PC-9 (cell line): Measurements from ENCODE around the gene TAGLN2. TPM values are rescaled to one million over a fixed set of nuclear protein-coding genes. Genes with fewer than 3 reads are reported as not detected.

Experiments
- BruUV-seq: library from RNA; stranded (reverse); fragments of 400-500 nt; replicated peaks from 2 replicates; lab custom pipeline; 2021; lab: Mats Ljungman, UMichigan
- CTCF ChIA-PET: fragments of 300-600 bp; sonication (Branson Sonifier 250); formaldehyde crosslinking; loops from one replicate; lab custom pipeline; 2022; ENCODE audit warnings: antibody characterized with exemption; lab: Charles Lee
- POLR2A ChIA-PET: fragments of 300-600 bp; sonication (Branson Sonifier 250); formaldehyde crosslinking; loops from one replicate; lab custom pipeline; 2022; ENCODE audit warnings: antibody characterized with exemption; ENCODE audit not compliant: unreplicated experiment; lab: Charles Lee
- DNase-seq, 2 experiments: peaks; one replicate each; pipeline versions ENCODE4 v3.0.0 to v3.0.0-alpha.2; 2015 to 2022; ENCODE audit warnings: mixed read lengths in 1 of 2
- H2AFZ ChIP-seq: fragments of 200-600 bp; sonication (generic); 2 replicates; pipeline ENCODE4 v1.8.1; 2017; ENCODE audit warnings: antibody characterized with exemption
- H3F3A ChIP-seq: fragments of 200-600 bp; sonication (generic); 2 replicates; pipeline ENCODE4 v1.8.1; 2017; ENCODE audit warnings: antibody characterized with exemption, mild to moderate bottlenecking, low read depth; ENCODE audit not compliant: insufficient read depth
- H3K27ac ChIP-seq: fragments of 200-600 bp; sonication (generic); 2 replicates; pipeline ENCODE4 v1.6.1; 2016; ENCODE audit warnings: mixed run types
- H3K27me3 ChIP-seq: fragments of 200-600 bp; sonication (generic); 2 replicates; pipeline ENCODE4 v1.6.1; 2016; ENCODE audit warnings: low read depth, mixed run types; ENCODE audit not compliant: insufficient read depth
- H3K36me3 ChIP-seq: fragments of 200-600 bp; sonication (generic); 2 replicates; pipeline ENCODE4 v1.6.1; 2016; ENCODE audit warnings: low read depth, mixed run types
- H3K4me1 ChIP-seq: fragments of 200-600 bp; sonication (generic); replicated peaks from 2 replicates; pipeline ENCODE4 v1.6.1; 2016; ENCODE audit warnings: mixed run types; ENCODE audit not compliant: insufficient read depth
- H3K4me2 ChIP-seq: fragments of 200-600 bp; sonication (generic); 2 replicates; pipeline ENCODE4 v1.6.1; 2017; ENCODE audit warnings: mixed run types
- H3K4me3 ChIP-seq: fragments of 200-600 bp; sonication (generic); 2 replicates; pipeline ENCODE4 v1.6.1; 2016; ENCODE audit warnings: mixed run types
- H3K79me2 ChIP-seq: fragments of 200-600 bp; sonication (generic); 2 replicates; pipeline ENCODE4 v1.6.1; 2017; ENCODE audit warnings: low read depth, mixed run types
- H3K9me2 ChIP-seq: fragments of 200-600 bp; sonication (generic); 2 replicates; pipeline ENCODE4 v1.8.1; 2017; ENCODE audit warnings: mild to moderate bottlenecking; ENCODE audit not compliant: insufficient read depth
- H3K9me3 ChIP-seq: fragments of 200-600 bp; sonication (generic); 2 replicates; pipeline ENCODE4 v1.8.1; 2016; ENCODE audit warnings: low read depth; ENCODE audit not compliant: insufficient read depth
- H4K20me1 ChIP-seq: fragments of 200-600 bp; sonication (generic); 2 replicates; pipeline ENCODE4 v1.8.1; 2017; ENCODE audit not compliant: insufficient read depth
- CTCF ChIP-seq: fragments of 200-600 bp; sonication (generic); conservative IDR thresholded peaks from 2 replicates; pipeline ENCODE4 v1.6.1; 2017; ENCODE audit warnings: mixed run types, antibody characterized with exemption, mild to moderate bottlenecking, moderate library complexity
- EZH2 ChIP-seq: fragments of 200-600 bp; sonication (generic); IDR thresholded peaks from 2 replicates; pipeline ENCODE4 v1.8.0; 2017; ENCODE audit warnings: antibody characterized with exemption, low read depth
- intact Hi-C: fragments of 100-400 bp; cut with micrococcal nuclease; formaldehyde crosslinking; loops from one replicate; pipeline ENCODE4 v1.10.0; 2022; ENCODE audit not compliant: unreplicated experiment
- total RNA-seq: library from RNA; stranded (reverse); gene quantifications from 2 replicates; pipeline ENCODE4 v1.2.3, GENCODE V29; 2021

Gene TAGLN2
- total RNA-seq, 1 experiment from 2014 or later, result 473 TPM

GRCh38 chr1:159925719-159926078 is 392 bp upstream of the TAGLN2 start:
- CTCF ChIA-PET, result interaction anchor here (2.4 kb wide), 1 partner anchor 33 kb away, joined by 12 read pairs; no protein-coding TSS in a partner anchor
- H3K27ac ChIP-seq, result peak overlapping the region; percentile 93
- no peak for TF ChIP-seq CTCF
- TF ChIP-seq EZH2, result no peak
- no peaks in the 10 kb centered on the region for H3K9me3 ChIP-seq
- peak overlapping the region; percentile 88 for H3K4me2 ChIP-seq
- DNase-seq, result no peak
- peak overlapping the region; percentile 93 for H3K4me3 ChIP-seq
- H3K9me2 ChIP-seq, result no peaks in the 10 kb centered on the region
- POLR2A ChIA-PET, result interaction anchor here (0.6 to 2.4 kb wide), 5 partner anchors 9 to 106 kb away, joined by 3 to 18 read pairs (median 4); no protein-coding TSS in a partner anchor
- H3K27me3 ChIP-seq, result no peaks in the 10 kb centered on the region
- intact Hi-C loops, result loop anchor here (1.0 to 2.0 kb wide), 3 partner anchors 20 to 145 kb away; partner anchors contain the start of genes DUSP23 and IGSF9
- peak overlapping the region; percentile 61 for H2AFZ ChIP-seq
- BruUV-seq, result TSS peak; percentile 67
- peaks cover 22% of the 10 kb centered on the region for H4K20me1 ChIP-seq
- peaks cover 42% of the 10 kb centered on the region for H3K4me1 ChIP-seq
- peaks cover 7% of the 10 kb centered on the region for H3K36me3 ChIP-seq
- H3K79me2 ChIP-seq, result peaks cover 44% of the 10 kb centered on the region
- peaks cover 15% of the 10 kb centered on the region; the same call in 1 of the 2 replicates for H3F3A ChIP-seq

GRCh38 chr1:159924025-159924790 is 1.1 kb downstream of the TAGLN2 start:
- intact Hi-C loops, result loop anchor here (1.0 to 2.0 kb wide), 3 partner anchors 8 to 33 kb away; partner anchors contain the start of gene CFAP45
- peaks cover 30% of the 10 kb centered on the region for H3F3A ChIP-seq
- no peaks in the 10 kb centered on the region for H3K9me3 ChIP-seq
- DNase-seq, result peak; percentile 81 to 95
- peaks cover 25% of the 10 kb centered on the region for H4K20me1 ChIP-seq
- peaks cover 22% of the 10 kb centered on the region for H3K36me3 ChIP-seq
- H3K27ac ChIP-seq, result peak overlapping the region; percentile 93
- H2AFZ ChIP-seq, result no peak overlapping the region
- ChIA-PET CTCF (interaction anchor here (0.6 to 2.4 kb wide), 3 partner anchors 22 to 75 kb away, joined by 3 to 12 read pairs (median 3); no protein-coding TSS in a partner anchor), POLR2A (interaction anchor here (0.6 to 2.5 kb wide), 9 partner anchors 8 to 125 kb away, joined by 3 to 18 read pairs (median 5); partner anchors contain the start of gene CFAP45)
- peak overlapping the region; percentile 88 for H3K4me2 ChIP-seq
- no peaks in the 10 kb centered on the region for H3K9me2 ChIP-seq
- BruUV-seq, result no TSS peak
- TF ChIP-seq EZH2 (no peak), CTCF (no peak)
- H3K4me1 ChIP-seq, result peaks cover 57% of the 10 kb centered on the region
- H3K27me3 ChIP-seq, result no peaks in the 10 kb centered on the region
- peaks cover 59% of the 10 kb centered on the region for H3K79me2 ChIP-seq
- peak overlapping the region; percentile 93 for H3K4me3 ChIP-seq

GRCh38 chr1:159923203-159924024 is 1.9 kb downstream of the TAGLN2 start:
- TSS peak; percentile 39 for BruUV-seq
- peaks cover 28% of the 10 kb centered on the region for H3K36me3 ChIP-seq
- no peak for TF ChIP-seq EZH2
- no peak for TF ChIP-seq CTCF
- ChIA-PET POLR2A (interaction anchor here (0.7 to 2.5 kb wide), 9 partner anchors 7 to 305 kb away, joined by 3 to 18 read pairs (median 5); partner anchors contain the start of gene CFAP45), CTCF (interaction anchor here (0.6 to 2.4 kb wide), 5 partner anchors 23 to 124 kb away, joined by 3 to 12 read pairs (median 4); no protein-coding TSS in a partner anchor)
- no peaks in the 10 kb centered on the region for H3K9me3 ChIP-seq
- H3K4me3 ChIP-seq, result peak overlapping the region; percentile 93
- H4K20me1 ChIP-seq, result peaks cover 25% of the 10 kb centered on the region
- H3K79me2 ChIP-seq, result peaks cover 66% of the 10 kb centered on the region
- no peak overlapping the region for H2AFZ ChIP-seq
- H3K27me3 ChIP-seq, result no peaks in the 10 kb centered on the region
- H3K27ac ChIP-seq, result peak overlapping the region; percentile 93
- DNase-seq, result peak; percentile 74 to 86
- peaks cover 36% of the 10 kb centered on the region for H3F3A ChIP-seq
- H3K4me1 ChIP-seq, result peaks cover 65% of the 10 kb centered on the region
- intact Hi-C loops, result loop anchor here (1.0 to 2.0 kb wide), 3 partner anchors 7 to 33 kb away; partner anchors contain the start of gene CFAP45
- H3K9me2 ChIP-seq, result no peaks in the 10 kb centered on the region
- peak overlapping the region; percentile 88 for H3K4me2 ChIP-seq
